SK-N-SH (cell line): Measurements from ENCODE around the gene AKT2. TPM values are rescaled to one million over a fixed set of nuclear protein-coding genes. Genes with fewer than 3 reads are reported as not detected.

Source experiments
- CTCF ChIA-PET: fragments of 300-600, 350-600 bp; formaldehyde crosslinking; extraction: SDS; loops from one replicate; lab custom pipeline; 2021; lab: Yijun Ruan, JAX
- POLR2A ChIA-PET: fragments of 350-600 bp; sonication (Branson Sonifier 250); formaldehyde crosslinking; extraction: SDS; loops from one replicate; lab custom pipeline; 2020; ENCODE audit warnings: antibody characterized with exemption, inconsistent platforms; lab: Yijun Ruan, JAX
- DNase-seq: peaks from one replicate; pipeline ENCODE4 v3.0.0; 2012
- H2AFZ ChIP-seq: fragments of 200-600 bp; sonication (generic); 2 replicates; pipeline ENCODE4 v1.8.1; 2016; ENCODE audit warnings: antibody characterized with exemption, mild to moderate bottlenecking, low read depth
- H3F3A ChIP-seq: fragments of 200-600 bp; sonication (generic); replicated peaks from 2 replicates; pipeline ENCODE3; 2016; ENCODE audit warnings: antibody characterized with exemption, mild to moderate bottlenecking; ENCODE audit not compliant: insufficient read depth
- H3K27ac ChIP-seq, 2 experiments: fragments of 200-500 bp in 1 of 2; fragments of 200-600 bp in 1 of 2; sonication (Bioruptor generic) in 1 of 2; sonication (generic), shearing (Covaris generic) in 1 of 2; 2 replicates each; pipeline versions ENCODE4 v1.5.1 to v1.6.1; 2014 to 2016; ENCODE audit warnings: low read depth in 2 of 2, inconsistent platforms in 1 of 2, low read length in 1 of 2, mild to moderate bottlenecking in 1 of 2, mixed read lengths in 1 of 2
- H3K27me3 ChIP-seq: fragments of 200-600 bp; sonication (generic), shearing (Covaris generic); 2 replicates; pipeline ENCODE4 v1.6.1; 2016; ENCODE audit warnings: mixed run types; ENCODE audit not compliant: insufficient read depth
- H3K36me3 ChIP-seq, 2 experiments: fragments of 200-500 bp in 1 of 2; fragments of 200-600 bp in 1 of 2; sonication (Bioruptor generic) in 1 of 2; sonication (generic) in 1 of 2; replicated peaks in 1 of 2; 2 replicates each; pipeline versions ENCODE3 to v1.5.1; 2014 to 2016; ENCODE audit warnings: low read length in 1 of 2, mild to moderate bottlenecking in 1 of 2; ENCODE audit not compliant: insufficient read depth in 2 of 2, control insufficient read depth in 1 of 2
- H3K4me1 ChIP-seq, 2 experiments: fragments of 200-500 bp in 1 of 2; fragments of 200-600 bp in 1 of 2; sonication (Bioruptor generic) in 1 of 2; sonication (generic), shearing (Covaris generic) in 1 of 2; 2 replicates each; pipeline versions ENCODE4 v1.5.1 to v1.6.1; 2014 to 2016; ENCODE audit warnings: low read depth in 1 of 2, low read length in 1 of 2, mixed run types in 1 of 2; ENCODE audit not compliant: insufficient read depth in 2 of 2, control insufficient read depth in 1 of 2
- H3K4me2 ChIP-seq: fragments of 200-600 bp; sonication (generic), shearing (Covaris generic); 2 replicates; pipeline ENCODE4 v1.6.1; 2017; ENCODE audit warnings: mixed run types
- H3K4me3 ChIP-seq, 2 experiments: fragments of 200-500 bp in 1 of 2; fragments of 200-600 bp in 1 of 2; sonication (Bioruptor generic) in 1 of 2; sonication (generic), shearing (Covaris generic) in 1 of 2; 2 replicates each; pipeline versions ENCODE4 v1.5.1 to v1.8.1; 2014 to 2016; ENCODE audit warnings: low read depth in 2 of 2, inconsistent platforms in 1 of 2, low read length in 1 of 2, mild to moderate bottlenecking in 1 of 2, mixed read lengths in 1 of 2, moderate library complexity in 1 of 2
- H3K79me2 ChIP-seq: fragments of 200-600 bp; sonication (generic); 2 replicates; pipeline ENCODE4 v1.8.1; 2017; ENCODE audit warnings: mild to moderate bottlenecking; ENCODE audit not compliant: insufficient read depth
- H3K9ac ChIP-seq: fragments of 200-600 bp; sonication (generic); 2 replicates; pipeline ENCODE4 v1.6.1; 2017; ENCODE audit warnings: mixed run types
- H3K9me2 ChIP-seq: fragments of 200-600 bp; sonication (generic); 2 replicates; pipeline ENCODE4 v1.6.1; 2017; ENCODE audit warnings: mixed run types
- H3K9me3 ChIP-seq: fragments of 200-600 bp; sonication (generic); 2 replicates; pipeline ENCODE4 v1.6.1; 2017; ENCODE audit warnings: mixed run types, mild to moderate bottlenecking, moderate library complexity
- H4K20me1 ChIP-seq: fragments of 200-600 bp; sonication (generic); 2 replicates; pipeline ENCODE4 v1.6.1; 2017; ENCODE audit warnings: mild to moderate bottlenecking, mixed run types; ENCODE audit not compliant: insufficient read depth
- CTCF ChIP-seq: fragments of 200-600 bp; sonication (generic); IDR thresholded peaks from 2 replicates; pipeline ENCODE4 v1.6.1; 2017; ENCODE audit warnings: antibody characterized with exemption, mild to moderate bottlenecking, moderate library complexity
- ELF1 ChIP-seq: IDR thresholded peaks from 2 replicates; pipeline ENCODE4 v1.4.0; 2012
- EP300 ChIP-seq, 2 experiments: IDR thresholded peaks; 2 replicates each; pipeline versions ENCODE4 v1.4.0 to v1.6.1; 2012; ENCODE audit warnings: borderline replicate concordance in 1 of 2, low read depth in 1 of 2, low read length in 1 of 2
- EZH2phosphoT487 ChIP-seq: fragments of 200-600 bp; sonication (generic); IDR thresholded peaks from 2 replicates; pipeline ENCODE4 v1.6.1; 2017; ENCODE audit warnings: low read depth, mixed run types, mild to moderate bottlenecking, antibody characterized with exemption, moderate library complexity, borderline replicate concordance
- GABPA ChIP-seq: IDR thresholded peaks from 2 replicates; pipeline ENCODE4 v1.4.0; 2012; ENCODE audit warnings: low read depth, mild to moderate bottlenecking
- GATA2 ChIP-seq: sonication (generic); formaldehyde crosslinking; IDR thresholded peaks from 2 replicates; pipeline ENCODE4 v1.5.0; 2020; ENCODE audit warnings: mild to moderate bottlenecking, missing genetic modification reagents
- IRF3 ChIP-seq: fragments of 150-350 bp; IDR thresholded peaks from 2 replicates; pipeline ENCODE4 v1.6.1; 2016; ENCODE audit warnings: mild to moderate bottlenecking, low read depth, low read length
- MEF2A ChIP-seq: IDR thresholded peaks from 2 replicates; pipeline ENCODE4 v1.4.0; 2012; ENCODE audit warnings: low read depth, borderline replicate concordance
- NFIC ChIP-seq: IDR thresholded peaks from 2 replicates; pipeline ENCODE4 v1.4.0; 2012; ENCODE audit warnings: borderline replicate concordance
- RCOR1 ChIP-seq: fragments of 150-350 bp; IDR thresholded peaks from 2 replicates; pipeline ENCODE4 v1.6.1; 2017; ENCODE audit warnings: antibody characterized with exemption, low read length
- REST ChIP-seq: IDR thresholded peaks from 2 replicates; pipeline ENCODE4 v1.6.1; 2012; ENCODE audit warnings: mild to moderate bottlenecking, low read depth, low read length, moderate library complexity
- TAF1 ChIP-seq: IDR thresholded peaks from 2 replicates; pipeline ENCODE4 v1.6.1; 2012; ENCODE audit warnings: low read depth, mild to moderate bottlenecking, low read length, moderate library complexity, borderline replicate concordance
- TCF12 ChIP-seq: IDR thresholded peaks from 2 replicates; pipeline ENCODE4 v1.4.0; 2012
- TEAD4 ChIP-seq: IDR thresholded peaks from 2 replicates; pipeline ENCODE4 v1.4.0; 2012; ENCODE audit warnings: mild to moderate bottlenecking, borderline replicate concordance; ENCODE audit not compliant: insufficient read depth
- USF2 ChIP-seq: fragments of 150-350 bp; IDR thresholded peaks from 2 replicates; pipeline ENCODE4 v1.6.1; 2017; ENCODE audit warnings: antibody characterized with exemption, low read length, low read depth, borderline replicate concordance
- WGBS: methylation state at CpG from one replicate; pipeline ENCODE4 v1.1.6; 2017; ENCODE audit warnings: low lambda C conversion rate; 5-methylcytosine and 5-hydroxymethylcytosine counted together
- polyA plus RNA-seq, 3 experiments: library from polyadenylated mRNA; depleted of rRNA; stranded (reverse); fragments of >200 nt; gene quantifications; 2 replicates each; pipeline ENCODE4 v1.2.3, GENCODE V29; 2012

Gene AKT2
- polyA plus RNA-seq, 1 of the 3 experiments (the other 2 are of a cell fraction): 99.8 TPM

- TF ChIP-seq CTCF (no peak), ELF1 (no peak), EZH2phosphoT487 (no peak), TCF12 (no peak)
These were observed 14.6 kb downstream of the AKT2 start (continued) for GRCh38 chr19:40270362-40271089.

GRCh38 chr19:40269216-40269940, 15.8 kb downstream of the AKT2 start:
- H3K4me1 ChIP-seq: peaks cover 0 to 4% of the 10 kb centered on the region in 2 experiments; a peak in 1 of 4 replicates
- no peaks in the 10 kb centered on the region for H3K9me2 ChIP-seq
- no peaks in the 10 kb centered on the region for H3K9me3 ChIP-seq
- POLR2A ChIA-PET: no interaction called here
- peaks cover 70% of the 10 kb centered on the region for H3K79me2 ChIP-seq
- H3K9ac ChIP-seq: no peak overlapping the region
- H2AFZ ChIP-seq: no peak overlapping the region
- DNase-seq: no peak
- TF ChIP-seq USF2 (no peak), GATA2 (no peak), TCF12 (no peak), RCOR1 (no peak), IRF3 (no peak), MEF2A (no peak), REST (no peak), EZH2phosphoT487 (no peak), TAF1 (no peak), GABPA (no peak), NFIC (no peak), TEAD4 (no peak), EP300 (IDR thresholded peaks at IDR 0.05; ENCODE audit: borderline replicate concordance in 1 of 2, low read depth in 1 of 2, low read length in 1 of 2) (no peak)
- 93% methylated on average over 11 of the region's 11 CpGs for WGBS
- no peaks in the 10 kb centered on the region for H3F3A ChIP-seq
- peaks cover 0 to 3% of the 10 kb centered on the region in 2 experiments for H3K36me3 ChIP-seq
- peaks cover 49% of the 10 kb centered on the region for H4K20me1 ChIP-seq
- H3K4me3 ChIP-seq: no peak overlapping the region
- CTCF ChIA-PET: interaction anchor here (1.0 kb wide), 3 partner anchors 51 to 365 kb away, joined by 3 read pairs; partner anchors contain the start of gene TTC9B
- no peak overlapping the region for H3K27ac ChIP-seq
- H3K4me2 ChIP-seq: no peak overlapping the region
- no peaks in the 10 kb centered on the region for H3K27me3 ChIP-seq
